Heart left ventricle (tissue), 13 donors: ENCODE results near the gene LHFPL4.

Experiments used
- CTCF ChIP-seq, 12 donors: fragments of 200-600 bp; sonication (generic) in 4 of 12; IDR thresholded peaks; one replicate each; pipeline versions ENCODE4 v1.5.0 to v1.8.0; 2018 to 2022; ENCODE audit warnings: antibody characterized with exemption in 12 of 12, mild to moderate bottlenecking in 5 of 12
- POLR2A ChIP-seq, 2 donors: fragments of 450-650 bp; IDR thresholded peaks; one replicate each; pipeline ENCODE4 v1.6.1; 2017; ENCODE audit warnings: antibody characterized with exemption in 2 of 2, mild to moderate bottlenecking in 2 of 2, moderate library complexity in 2 of 2
- donor health status: ischemic (EF 13 %, LVEDD 7.1; RV severe dilation, severe dysfunction).
- donor health status: DM: no; HTN: yes; CAD: no.
- donor health status: DM: no; HTN: no; CAD: no.
- donor health status: ischemic (EF 25% LVEDD 6.9; RV normal size, moderate dysfunction).
- donor health status: ischemic (EF 25% LVEDD 5.7; RV mildly dilated, moderate dysfunction).
- donor health status: ischemic (EF 35%, LVEDD 5.7; RV mildly dilated, moderate dysfunction).
- donor health status: nonischemic (EF 11% LVEDD 7.7; RV severe dilation, severe dysfunction).
- donor health status: DM: yes; HTN: yes; CAD: no.
- donor health status: PGD.
- donor health status: ischemic (EF 29% LVEDD 5.4; RV normal size, mild dysfunction).
- donor health status: nonischemic (EF 23%, LVEDD 6.1; RV moderate dilation, normal function).

- no peak for TF ChIP-seq POLR2A (IDR thresholded peaks at IDR 0.05)
- TF ChIP-seq CTCF (IDR thresholded peaks at IDR 0.05): no peak
Measured at GRCh38 chr3:9598783-9599387, 45.3 kb upstream of the LHFPL4 start.
